GM19239 (cell line): ENCODE results near the gene ISCA2.
A peak's percentile ranks its signal among the peaks of the same experiment; 100 is the strongest.

ENCODE experiments used
- DNase-seq: peaks from one replicate; pipeline ENCODE4 v3.0.0; 2011; ENCODE audit warnings: low spot score; ENCODE audit not compliant: insufficient read length
- FAIRE-seq: peaks from 2 replicates; lab custom pipeline; 2011; peaks lifted over from hg19 to GRCh38; lab: Jason Lieb, UNC

Gene ISCA2

DNA sequence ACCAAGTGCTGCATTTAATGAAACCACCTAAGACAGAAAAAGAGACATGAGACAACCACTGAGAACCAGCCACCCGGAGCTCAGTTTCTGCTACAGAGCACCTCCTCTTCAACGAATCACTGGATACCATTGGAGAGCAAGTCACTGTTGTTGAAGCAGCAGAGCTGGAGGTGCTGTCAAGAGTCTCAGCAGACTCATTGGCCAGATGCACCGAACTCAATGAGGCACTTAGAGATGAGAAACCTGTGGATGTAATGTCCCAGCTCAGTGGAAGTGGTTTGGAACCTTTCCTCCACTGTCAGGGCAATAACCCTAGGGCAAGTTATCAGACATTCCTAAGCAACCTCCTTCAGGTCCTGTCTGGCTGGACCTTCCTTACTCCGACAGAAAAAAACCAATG, 13.5 kb upstream of the ISCA2 start:
- FAIRE-seq, result no peak
- no peak for DNase-seq

DNA sequence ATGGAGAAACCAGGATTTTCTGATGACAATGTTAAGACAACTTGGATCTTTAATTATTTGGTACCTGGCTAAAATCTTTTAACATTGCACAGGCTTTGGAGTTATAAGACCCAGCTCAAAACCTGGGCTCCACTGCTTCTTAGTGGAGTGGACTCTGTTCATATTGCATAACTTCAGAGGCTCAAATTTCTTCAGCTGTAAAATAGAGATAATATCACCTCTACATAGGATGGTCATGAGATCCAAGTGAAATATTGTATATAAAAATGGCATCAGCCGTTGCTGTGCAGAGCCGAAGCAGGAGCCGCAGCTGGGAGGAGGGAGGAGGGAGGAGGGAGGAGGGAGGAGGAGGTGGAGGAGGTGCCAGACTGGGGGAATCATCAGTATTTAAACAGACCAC, 11.0 kb upstream of the ISCA2 start:
- DNase-seq, result no peak
- FAIRE-seq, result no peak

DNA sequence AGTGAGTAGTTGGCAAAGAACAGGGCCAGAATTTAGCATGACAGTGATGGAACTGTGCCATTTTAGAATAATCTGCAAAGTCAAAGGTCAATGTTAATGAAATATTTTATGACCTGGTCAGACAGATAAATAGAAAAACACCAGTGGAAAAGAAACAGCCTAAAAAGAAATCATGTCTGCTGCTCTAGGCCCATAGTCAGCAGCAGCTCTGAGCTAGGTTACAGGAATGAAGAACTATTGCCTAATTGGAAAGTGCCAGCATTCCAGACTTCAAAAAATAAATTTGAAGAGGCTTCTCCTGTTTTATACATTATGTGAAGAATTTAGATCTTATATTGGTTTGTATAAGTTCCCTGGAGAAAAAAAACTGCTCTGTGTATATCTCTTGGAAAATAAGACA, 10.2 kb upstream of the ISCA2 start:
- FAIRE-seq (no peak), DNase-seq (no peak)

DNA sequence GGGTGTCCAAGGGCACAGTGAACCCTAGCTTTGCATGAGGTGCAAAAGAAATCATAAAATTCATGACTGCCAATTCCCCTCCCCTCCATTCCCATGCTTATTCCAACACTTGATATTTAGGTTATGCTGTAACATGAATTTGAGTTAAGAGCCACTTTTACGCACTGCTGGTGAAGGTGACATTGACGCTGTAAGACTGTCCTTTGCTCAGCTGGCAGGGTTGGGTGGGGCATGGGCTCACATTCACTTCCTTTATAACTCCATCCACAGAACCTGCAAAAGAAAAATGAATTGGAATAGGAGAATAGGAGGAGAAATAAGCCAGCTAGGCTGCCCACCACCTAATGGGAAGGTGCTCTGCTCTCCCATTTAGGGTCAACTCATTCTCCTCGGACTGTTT, 7.4 kb upstream of the ISCA2 start:
- no peak for DNase-seq
- FAIRE-seq, result no peak

DNA sequence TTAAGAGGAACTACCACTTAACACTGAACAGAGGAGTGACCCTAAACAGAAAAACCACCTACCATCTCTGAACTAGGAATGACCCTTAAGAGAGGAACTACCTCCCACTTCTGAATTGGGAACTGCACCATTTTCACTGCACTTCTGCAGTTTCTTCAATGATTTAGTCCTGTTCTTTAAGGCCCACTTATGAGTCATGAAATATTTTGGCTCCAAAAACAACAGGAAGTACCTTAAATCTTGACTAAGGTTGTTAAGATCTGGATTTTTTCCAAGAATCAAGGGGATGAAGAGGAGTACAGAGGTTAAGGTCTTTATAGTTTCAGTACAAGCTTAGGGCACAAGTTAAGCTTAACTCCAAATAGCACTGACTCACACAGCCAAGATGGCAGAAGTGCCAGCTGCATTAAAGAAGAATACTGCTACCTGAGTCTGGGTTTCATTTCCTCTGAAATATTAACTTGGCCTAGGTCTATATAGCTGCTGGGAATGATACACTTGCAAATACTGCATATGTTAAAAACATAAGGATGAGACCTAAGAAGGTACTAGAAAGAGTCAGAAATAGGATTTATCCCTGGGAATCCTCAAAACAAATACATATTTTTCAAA, 4.7 kb upstream of the ISCA2 start:
- DNase-seq (no peak), FAIRE-seq (no peak)

DNA sequence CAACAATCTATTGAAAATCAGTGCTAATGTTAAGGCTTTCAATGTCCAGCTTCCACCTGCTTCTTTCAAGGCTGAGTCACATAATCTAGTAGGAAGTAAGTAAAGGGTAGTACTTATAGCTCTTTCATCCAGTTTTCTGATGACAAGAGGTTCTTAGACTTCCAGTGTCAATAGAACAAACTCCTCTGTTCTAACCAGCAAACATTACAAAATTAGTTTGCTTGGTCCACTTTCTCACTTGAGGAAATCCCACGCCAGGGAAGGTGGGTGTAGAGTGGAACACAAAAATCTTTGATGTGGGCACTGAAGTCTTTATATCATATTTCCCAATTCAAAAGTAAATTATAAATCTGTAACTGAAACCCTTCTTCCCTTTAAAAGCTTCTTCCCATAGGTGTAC, 3.1 kb upstream of the ISCA2 start:
- DNase-seq (no peak), FAIRE-seq (no peak)

DNA sequence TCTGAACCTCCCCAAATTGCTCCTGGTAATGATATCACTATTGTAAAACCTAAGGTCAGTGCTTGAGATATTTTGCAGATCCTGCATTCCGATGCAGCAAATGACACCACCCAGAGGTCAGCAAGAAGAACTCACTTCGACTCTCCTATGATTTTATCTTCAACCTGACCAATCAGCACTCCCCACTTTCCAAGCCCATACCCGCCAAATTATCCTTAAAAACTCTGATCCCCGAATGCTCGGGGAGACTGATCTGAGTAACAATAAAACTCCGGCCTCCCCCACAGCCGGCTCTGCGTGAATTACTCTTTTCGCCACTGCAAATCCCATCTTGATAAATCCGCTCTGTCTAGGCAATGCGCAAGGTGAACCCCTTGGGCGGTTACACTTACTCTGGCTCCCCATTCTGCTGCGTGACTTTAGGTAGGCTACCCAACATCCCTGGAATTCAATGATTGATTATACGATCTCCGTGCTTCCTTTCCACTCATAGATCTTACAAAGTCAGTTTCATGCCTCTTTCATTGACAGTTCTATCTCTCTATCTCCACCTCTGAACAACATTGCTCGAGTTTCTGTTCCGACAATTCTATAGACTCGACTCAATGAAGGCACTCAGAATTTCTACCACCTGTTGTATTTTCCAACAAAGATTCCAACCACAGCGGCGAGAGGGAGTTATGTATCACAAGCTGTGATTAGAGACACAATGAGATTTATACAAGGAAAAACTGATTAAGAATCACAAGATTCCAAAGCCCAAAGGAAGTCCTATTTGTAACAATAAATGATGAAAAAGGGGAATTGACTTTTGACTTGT, 1.4 kb upstream of the ISCA2 start:
- DNase-seq, result no peak
- peak; percentile 75 for FAIRE-seq

DNA sequence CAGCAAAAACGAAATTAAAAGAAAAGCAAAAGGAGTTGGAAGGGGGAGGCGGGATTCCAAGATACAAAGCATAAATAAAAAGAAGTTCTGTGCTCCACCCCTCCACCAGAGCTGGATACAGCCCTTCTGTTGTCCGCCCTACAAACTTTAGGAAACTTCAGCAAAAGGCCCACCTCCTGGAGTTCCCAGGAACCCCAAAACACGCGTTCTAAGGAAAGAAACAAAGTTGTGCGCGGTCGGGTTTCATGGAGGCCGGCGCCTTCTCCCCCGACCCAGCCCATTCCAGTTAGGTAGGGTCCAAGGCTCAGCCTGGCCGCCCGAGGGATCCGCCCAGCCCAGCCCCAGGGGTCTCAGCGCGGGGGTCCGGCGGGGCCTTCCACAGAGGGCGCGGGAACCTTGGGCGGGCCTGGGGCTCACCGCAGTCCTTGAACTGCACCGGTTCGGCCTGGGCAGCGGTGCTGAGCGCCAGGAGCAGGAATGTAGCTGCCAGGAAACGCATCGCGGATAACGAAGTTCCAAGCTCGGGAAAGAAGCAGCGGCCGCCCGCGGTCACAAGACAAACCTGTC, 706 bp upstream of the ISCA2 start, which contains the start of gene NPC2:
TSS of gene NPC2 (minus strand) at position 530 of the 567 bp plus-strand sequence. CDS start at position 499, 31 bp downstream.
- FAIRE-seq (no peak), DNase-seq (no peak)

DNA sequence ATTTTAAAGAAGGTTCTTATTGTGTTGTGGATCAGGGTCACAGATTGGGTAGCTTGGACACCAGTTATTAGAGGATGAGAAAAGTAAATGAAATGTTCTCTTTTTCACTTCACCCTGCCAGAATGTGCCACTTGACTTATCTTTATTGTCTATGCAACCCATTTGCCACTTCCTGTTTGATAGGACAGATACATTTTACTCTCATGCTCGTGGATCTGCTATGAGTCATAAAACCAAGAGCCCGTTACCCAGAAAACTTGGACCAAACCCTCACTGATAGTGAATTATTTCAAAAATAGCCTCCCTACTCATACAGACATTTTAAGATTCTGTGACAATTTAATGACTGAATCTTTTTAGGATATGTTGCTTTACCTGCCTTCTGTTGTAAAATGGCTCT, 1.8 kb downstream of the ISCA2 start:
- DNase-seq (no peak), FAIRE-seq (no peak)

DNA sequence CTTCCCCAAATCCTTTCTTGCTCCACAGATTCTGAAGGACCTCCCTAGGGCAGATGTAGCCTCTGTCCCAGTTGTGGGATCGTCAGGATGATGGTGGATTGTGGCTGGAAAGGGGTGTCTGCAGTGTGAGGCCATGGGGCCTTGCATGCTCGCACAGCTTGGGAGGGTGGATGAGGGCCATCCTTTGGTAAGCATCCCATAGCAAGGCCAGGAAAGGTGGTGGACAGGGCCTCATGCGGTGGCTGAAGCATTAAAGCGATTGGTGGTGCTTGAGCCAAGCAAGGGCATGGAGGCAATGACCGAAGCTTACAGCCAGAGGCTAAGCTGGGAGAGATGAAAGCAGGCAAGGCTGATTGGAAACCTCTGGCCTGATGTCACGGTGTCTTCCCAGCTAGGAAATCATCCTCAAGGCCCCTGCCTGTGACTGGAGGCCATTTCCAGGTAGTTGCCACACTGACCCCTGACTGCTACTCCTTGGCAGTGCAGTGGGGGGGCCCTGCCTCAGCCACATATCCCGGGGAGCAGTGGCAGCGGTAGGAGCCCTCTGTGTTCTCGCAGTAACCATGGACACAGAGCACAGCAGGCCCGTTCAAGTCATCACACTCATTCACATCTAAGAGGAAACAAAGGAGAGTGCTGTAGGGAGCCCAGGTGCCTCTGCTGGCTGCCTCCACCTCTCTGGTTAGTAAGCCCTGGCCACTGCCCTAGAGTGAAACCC, 7.0 kb downstream of the ISCA2 start:
- no peak for FAIRE-seq
- DNase-seq, result no peak

DNA sequence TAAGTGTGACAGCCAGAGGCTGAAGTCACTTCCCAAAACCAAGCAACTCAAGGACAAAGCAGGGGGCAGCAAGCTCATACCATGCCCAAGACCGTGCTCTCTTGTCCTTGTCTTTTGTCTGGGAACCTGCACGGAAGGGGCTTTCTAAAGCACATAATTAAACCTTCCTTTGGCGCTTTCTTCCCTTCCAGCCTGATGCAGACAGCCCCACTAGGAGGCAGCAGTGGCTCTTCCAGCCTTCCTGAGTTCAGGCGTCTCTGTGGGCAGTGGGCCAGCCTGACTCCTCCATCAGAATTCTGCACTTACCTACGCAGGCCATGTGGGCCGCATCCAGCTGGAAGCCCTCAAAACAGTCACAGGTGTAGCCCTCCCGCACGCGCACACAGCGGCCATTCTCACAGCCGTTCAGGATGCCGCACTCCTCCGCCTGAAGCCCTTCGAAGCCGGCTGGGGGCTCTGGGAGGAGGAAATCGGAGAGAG, 7.6 kb downstream of the ISCA2 start:
- FAIRE-seq, result no peak

DNA sequence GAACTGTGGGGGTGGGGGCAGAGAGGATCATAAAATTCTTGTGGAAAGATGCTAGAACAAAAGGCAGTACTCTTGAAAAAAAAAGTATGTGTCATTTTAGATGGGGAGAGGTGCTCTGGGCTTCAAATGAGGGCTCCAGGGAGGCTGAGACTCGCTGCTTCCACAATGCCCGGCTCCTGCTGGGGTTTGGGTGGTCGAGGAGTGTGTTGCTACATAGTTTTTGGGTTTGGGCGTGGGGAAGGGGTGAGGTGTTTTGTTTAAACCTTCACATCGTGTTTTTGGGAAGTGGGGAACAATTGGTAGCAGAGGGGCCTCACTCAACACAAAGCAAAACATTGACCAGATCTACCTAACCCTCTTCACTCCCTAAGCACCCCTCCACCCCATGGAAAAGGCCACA, 8.1 kb downstream of the ISCA2 start:
- DNase-seq (no peak), FAIRE-seq (no peak)

More for the DNA sequence above, 7.6 kb downstream of the ISCA2 start:
- DNase-seq, result no peak

DNA sequence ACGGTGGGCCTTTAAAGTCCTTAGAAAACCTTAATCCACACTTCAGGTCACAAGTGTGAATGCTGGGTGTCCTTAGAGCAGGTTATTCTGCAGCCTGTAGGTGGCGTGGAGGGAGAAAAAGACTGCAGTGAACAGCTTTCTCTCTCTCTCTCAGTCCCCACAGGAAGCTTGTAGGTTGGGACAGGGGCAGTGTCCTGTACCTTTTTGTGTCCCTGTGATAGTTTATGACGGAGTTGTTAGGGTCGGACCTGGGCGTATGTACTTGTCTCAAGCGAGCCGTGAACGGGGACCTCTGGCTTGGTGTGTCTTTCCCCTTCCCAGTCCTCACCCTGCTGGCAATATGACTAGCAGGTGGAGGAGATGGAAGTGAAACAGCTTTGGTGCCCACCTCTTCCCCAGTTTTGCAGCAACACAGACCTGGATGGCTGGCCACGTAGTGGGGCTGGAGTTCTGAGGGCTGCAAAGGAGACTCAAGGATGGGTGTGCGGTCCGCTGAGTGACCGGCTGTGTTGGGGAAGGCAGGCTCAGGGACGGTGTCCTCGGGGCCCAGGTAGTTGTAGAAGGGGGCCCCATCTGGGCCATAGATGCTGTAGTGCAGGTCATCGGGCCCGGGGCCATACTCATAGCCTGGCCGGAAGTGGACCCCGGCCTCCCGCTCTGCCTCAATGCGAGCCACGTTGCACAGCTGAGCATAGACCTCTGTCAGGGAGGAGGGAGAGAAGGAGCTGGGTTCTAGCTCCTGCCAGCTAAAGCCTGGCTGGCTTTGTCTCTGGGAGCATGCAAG, 8.9 kb downstream of the ISCA2 start:
- DNase-seq, result peak; percentile 39
- no peak for FAIRE-seq

DNA sequence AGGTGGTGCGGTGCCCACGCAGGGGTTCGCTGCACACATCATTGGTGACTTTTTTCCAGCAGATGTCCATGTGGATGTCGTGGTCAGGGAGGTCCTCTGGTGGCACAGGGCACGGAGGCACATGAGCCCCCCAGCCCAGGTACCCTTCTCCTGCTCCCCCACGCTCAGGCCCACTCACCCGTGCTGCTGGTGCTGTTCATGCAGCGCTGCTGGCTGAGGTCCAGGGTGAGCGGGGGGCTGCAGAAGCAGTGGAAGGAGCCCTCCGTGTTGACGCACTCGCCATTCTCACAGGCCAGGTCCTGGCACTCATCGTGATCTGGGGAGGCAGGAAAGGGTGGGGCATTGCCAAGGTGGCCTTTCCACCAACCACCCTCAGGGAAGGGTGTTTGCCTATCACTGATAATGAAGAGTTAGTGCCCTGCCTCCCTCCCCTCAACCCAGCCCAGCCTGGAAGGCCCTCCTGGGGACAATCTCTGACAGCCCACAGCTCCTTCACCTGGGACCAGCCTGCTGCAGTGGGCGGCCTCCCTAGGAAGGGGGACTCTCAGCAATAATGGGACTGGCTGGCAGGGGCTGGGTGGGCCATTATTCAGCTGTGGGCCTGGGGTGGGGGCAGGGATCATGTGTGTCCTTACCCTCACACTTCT, 9.8 kb downstream of the ISCA2 start:
- no peak for DNase-seq
- no peak for FAIRE-seq

DNA sequence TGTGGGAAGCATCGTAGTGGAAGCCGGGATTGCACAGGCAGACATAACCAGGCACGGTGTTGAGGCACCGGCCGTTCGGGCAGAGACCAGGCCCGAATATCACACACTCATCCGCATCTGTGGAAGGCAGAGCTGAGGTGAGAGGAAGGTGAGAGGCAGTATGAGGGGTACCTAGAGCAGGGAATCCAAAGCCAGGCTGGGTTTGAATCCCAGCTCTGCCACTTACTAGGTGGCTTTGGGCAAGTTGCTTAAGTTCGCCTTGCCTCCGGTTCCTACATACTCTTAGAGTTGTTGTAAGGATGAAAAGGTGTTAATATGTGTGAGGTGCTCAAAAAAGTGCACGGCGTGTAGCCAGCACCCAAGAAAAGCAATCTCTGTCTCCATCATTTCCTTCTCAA, 10.4 kb downstream of the ISCA2 start:
- FAIRE-seq, result no peak
- DNase-seq, result no peak

DNA sequence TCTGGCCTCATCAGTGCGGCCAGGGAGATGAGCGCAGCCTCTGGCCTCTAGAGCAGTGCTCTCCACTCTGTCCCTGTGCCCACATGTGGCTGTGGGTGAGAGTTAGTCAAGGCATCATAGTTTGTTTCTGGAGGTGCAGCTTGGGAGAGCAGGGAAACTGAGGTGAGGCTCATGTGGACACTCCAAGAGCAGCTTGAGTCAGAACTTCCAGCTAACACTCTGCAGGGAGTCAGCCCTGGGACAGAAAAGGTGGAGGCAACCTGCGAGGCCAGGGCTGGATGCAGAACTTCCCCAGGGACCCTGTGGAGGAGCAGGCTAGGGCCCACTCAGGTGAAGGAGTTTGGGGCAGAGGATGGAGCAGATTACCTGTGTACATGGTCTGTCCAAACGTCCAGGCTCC, 10.8 kb downstream of the ISCA2 start:
- no peak for FAIRE-seq
- no peak for DNase-seq

DNA sequence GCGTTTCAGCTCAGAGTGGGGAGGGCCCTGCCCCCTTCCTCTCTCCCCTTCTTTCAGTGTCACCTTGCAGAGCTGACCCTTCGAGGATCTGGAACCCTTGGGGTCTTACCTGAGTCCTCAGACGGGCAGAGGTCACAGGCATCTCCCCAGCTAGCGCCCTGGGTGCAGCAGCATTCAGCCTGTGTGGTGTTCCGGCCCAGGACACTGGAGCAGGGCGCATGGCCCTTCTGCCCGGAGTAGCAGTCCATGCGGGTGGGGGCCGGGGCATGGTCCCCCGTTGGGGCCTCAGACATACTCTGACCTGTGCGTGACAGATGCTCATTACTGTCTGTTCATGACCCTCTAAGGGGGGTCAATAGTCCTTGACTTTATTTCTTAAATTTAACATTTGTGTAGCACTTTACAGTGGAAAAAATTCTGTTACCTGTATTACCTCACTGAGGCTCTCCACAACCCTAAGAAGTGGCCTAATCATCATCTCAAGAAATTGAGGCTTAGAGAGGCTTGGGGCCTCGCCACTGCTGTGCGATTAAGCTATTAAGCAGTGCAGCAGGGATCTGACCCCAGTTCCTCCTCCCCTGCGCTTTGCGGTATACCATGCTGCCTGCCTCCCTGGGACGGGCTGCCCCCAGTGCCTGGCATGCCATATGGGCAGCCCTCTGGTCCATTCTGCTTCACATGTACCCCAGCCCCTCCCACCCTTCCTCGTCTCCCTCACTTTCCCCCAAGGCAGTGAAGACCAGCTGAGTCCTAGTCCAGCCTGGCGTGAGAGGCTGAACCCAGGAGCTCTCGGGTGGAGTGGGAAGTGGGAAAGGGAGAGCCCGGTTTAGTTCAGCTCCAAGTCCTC, 11.5 kb downstream of the ISCA2 start:
- DNase-seq (no peak), FAIRE-seq (no peak)

DNA sequence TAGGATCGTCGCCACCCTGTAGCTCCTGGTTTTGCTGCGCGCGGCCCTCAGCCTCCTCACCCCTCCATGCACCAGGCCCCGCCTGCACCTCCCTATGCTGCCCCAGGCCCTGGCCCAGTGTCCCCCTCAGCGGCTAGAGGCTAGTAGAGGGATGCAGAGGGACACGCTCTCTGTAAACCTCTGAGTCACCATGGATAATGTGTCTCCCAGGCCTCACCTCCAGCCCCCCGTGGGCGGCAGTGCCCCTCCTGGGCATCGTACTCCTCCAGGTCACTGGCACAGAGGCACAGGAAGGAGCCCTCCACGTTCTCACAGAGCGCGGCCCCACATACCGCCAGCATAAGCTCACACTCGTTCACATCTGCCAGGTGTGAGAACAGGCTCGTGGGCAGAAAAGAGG, 12.3 kb downstream of the ISCA2 start:
- FAIRE-seq (no peak), DNase-seq (no peak)

DNA sequence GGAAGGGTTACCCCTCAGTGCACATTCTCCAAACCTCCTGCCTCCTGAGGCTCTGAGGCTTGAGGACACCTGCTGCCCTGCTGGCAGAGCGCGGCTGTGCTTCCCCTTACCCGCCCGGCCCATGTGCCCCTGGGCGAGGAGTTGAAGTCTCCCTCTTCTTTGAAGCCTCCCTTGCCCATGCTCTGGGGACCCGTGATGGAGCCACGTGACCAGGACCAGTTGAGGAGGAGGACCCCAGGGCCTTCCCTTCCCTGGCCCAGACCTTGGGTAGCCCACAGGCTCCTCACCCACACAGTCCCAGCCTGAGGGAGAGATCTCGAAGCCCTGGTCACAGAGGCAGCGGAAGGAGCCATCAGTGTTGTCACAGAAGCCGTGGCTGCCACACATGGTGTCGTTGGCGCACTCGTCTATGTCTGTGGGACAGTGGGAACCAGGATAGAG, 12.9 kb downstream of the ISCA2 start:
- no peak for DNase-seq

More for the DNA sequence above, 12.9 kb downstream of the ISCA2 start:
- no peak for FAIRE-seq
